HUES6 (cell line): ENCODE measurements around the gene SAMD14.

Experiments used
- H3K27ac ChIP-seq: 2 replicates; pipeline ENCODE4 v1.7.0; 2013; ENCODE audit warnings: low read depth, mild to moderate bottlenecking, low read length, inconsistent platforms
- H3K27me3 ChIP-seq: 2 replicates; pipeline ENCODE4 v1.6.1; 2013; ENCODE audit warnings: low read length; ENCODE audit not compliant: control insufficient read depth, insufficient read depth
- H3K36me3 ChIP-seq: 2 replicates; pipeline ENCODE4 v1.6.1; 2013; ENCODE audit warnings: low read length; ENCODE audit not compliant: control insufficient read depth, insufficient read depth
- H3K4me1 ChIP-seq: 2 replicates; pipeline ENCODE4 v1.6.1; 2013; ENCODE audit warnings: low read length; ENCODE audit not compliant: control insufficient read depth, insufficient read depth
- H3K4me3 ChIP-seq: 2 replicates; pipeline ENCODE4 v1.5.1; 2013; ENCODE audit warnings: low read depth, low read length
- H3K9ac ChIP-seq: one replicate; pipeline ENCODE4 v1.6.1; 2013; ENCODE audit warnings: mild to moderate bottlenecking, low read length
- H3K9me3 ChIP-seq: 2 replicates; pipeline ENCODE4 v1.6.1; 2013; ENCODE audit warnings: low read depth, low read length; ENCODE audit not compliant: control insufficient read depth, insufficient read depth

Gene SAMD14

GRCh38 chr17:50171371-50172071 lies 41.6 kb upstream of the SAMD14 start:
- no peaks in the 10 kb centered on the region for H3K9me3 ChIP-seq

GRCh38 chr17:50170662-50171370 lies 40.9 kb upstream of the SAMD14 start:
- no peaks in the 10 kb centered on the region for H3K9me3 ChIP-seq
- H3K4me1 ChIP-seq: peaks cover 32% of the 10 kb centered on the region
- no peaks in the 10 kb centered on the region for H3K27me3 ChIP-seq
- H3K4me3 ChIP-seq: no peak overlapping the region
- H3K9ac ChIP-seq: no peak overlapping the region
- H3K27ac ChIP-seq: no peak overlapping the region
- H3K36me3 ChIP-seq: no peaks in the 10 kb centered on the region

More at GRCh38 chr17:50171371-50172071, 41.6 kb upstream of the SAMD14 start:
- Histone ChIP-seq H3K27me3 (no peaks in the 10 kb centered on the region), H3K36me3 (no peaks in the 10 kb centered on the region), H3K4me1 (peaks cover 26% of the 10 kb centered on the region), H3K9ac (no peak overlapping the region), H3K27ac (no peak overlapping the region), H3K4me3 (no peak overlapping the region)

GRCh38 chr17:50169881-50170459 lies 40.0 kb upstream of the SAMD14 start:
- peaks cover 35% of the 10 kb centered on the region for H3K4me1 ChIP-seq
- no peaks in the 10 kb centered on the region for H3K9me3 ChIP-seq
- H3K36me3 ChIP-seq: no peaks in the 10 kb centered on the region
- H3K9ac ChIP-seq: no peak overlapping the region
- H3K27ac ChIP-seq: no peak overlapping the region
- H3K4me3 ChIP-seq: no peak overlapping the region
- no peaks in the 10 kb centered on the region for H3K27me3 ChIP-seq

- no peaks in the 10 kb centered on the region for H3K36me3 ChIP-seq
- no peaks in the 10 kb centered on the region for H3K27me3 ChIP-seq
- H3K4me3 ChIP-seq: no peak overlapping the region
- H3K4me1 ChIP-seq: peaks cover 35% of the 10 kb centered on the region
- H3K27ac ChIP-seq: no peak overlapping the region
- no peaks in the 10 kb centered on the region for H3K9me3 ChIP-seq
- no peak overlapping the region for H3K9ac ChIP-seq
These were observed 39.3 kb upstream of the SAMD14 start for GRCh38 chr17:50169121-50169764.

GRCh38 chr17:50168319-50168718 lies 38.4 kb upstream of the SAMD14 start:
- no peak overlapping the region for H3K4me3 ChIP-seq
- no peak overlapping the region for H3K27ac ChIP-seq
- no peak overlapping the region for H3K9ac ChIP-seq
- no peaks in the 10 kb centered on the region for H3K9me3 ChIP-seq
- no peaks in the 10 kb centered on the region for H3K36me3 ChIP-seq
- no peaks in the 10 kb centered on the region for H3K27me3 ChIP-seq
- peaks cover 33% of the 10 kb centered on the region for H3K4me1 ChIP-seq

- no peak overlapping the region for H3K27ac ChIP-seq
These were observed 37.4 kb upstream of the SAMD14 start for GRCh38 chr17:50167371-50167770.

GRCh38 chr17:50166518-50167181 lies 36.7 kb upstream of the SAMD14 start:
- Histone ChIP-seq H3K27me3 (no peaks in the 10 kb centered on the region; the same call in 1 of the 2 replicates), H3K9me3 (no peaks in the 10 kb centered on the region), H3K9ac (no peak overlapping the region), H3K36me3 (no peaks in the 10 kb centered on the region), H3K4me3 (no peak overlapping the region), H3K4me1 (peaks cover 34% of the 10 kb centered on the region), H3K27ac (no peak overlapping the region)

More at GRCh38 chr17:50167371-50167770, 37.4 kb upstream of the SAMD14 start:
- H3K4me3 ChIP-seq: no peak overlapping the region
- peaks cover 30% of the 10 kb centered on the region for H3K4me1 ChIP-seq
- H3K36me3 ChIP-seq: no peaks in the 10 kb centered on the region
- no peak overlapping the region for H3K9ac ChIP-seq
- no peaks in the 10 kb centered on the region for H3K9me3 ChIP-seq
- H3K27me3 ChIP-seq: no peaks in the 10 kb centered on the region; the same call in 1 of the 2 replicates

- no peaks in the 10 kb centered on the region for H3K9me3 ChIP-seq
- H3K36me3 ChIP-seq: no peaks in the 10 kb centered on the region
- H3K27ac ChIP-seq: no peak within 1 kb of the TSS
- peaks cover under 1% of the 10 kb centered on the region; the same call in 1 of the 2 replicates for H3K27me3 ChIP-seq
- peaks cover 35% of the 10 kb centered on the region for H3K4me1 ChIP-seq
- no peak within 1 kb of the TSS for H3K4me3 ChIP-seq
- H3K9ac ChIP-seq: no peak within 1 kb of the TSS
These were observed 36.0 kb upstream of the SAMD14 start, which contains the start of gene SGCA for GRCh38 chr17:50165867-50166517. TSS of gene SGCA (plus strand) at chr17:50166005. CDS start at chr17:50166041, 36 bp downstream.

GRCh38 chr17:50165466-50165865 lies 35.5 kb upstream of the SAMD14 start:
- Histone ChIP-seq H3K27me3 (peaks cover 5% of the 10 kb centered on the region; the same call in 1 of the 2 replicates), H3K36me3 (no peaks in the 10 kb centered on the region), H3K9me3 (no peaks in the 10 kb centered on the region)

GRCh38 chr17:50165066-50165465 lies 35.1 kb upstream of the SAMD14 start:
- H3K36me3 ChIP-seq: no peaks in the 10 kb centered on the region
- peaks cover 5% of the 10 kb centered on the region; the same call in 1 of the 2 replicates for H3K27me3 ChIP-seq
- no peak overlapping the region for H3K9ac ChIP-seq
- H3K4me1 ChIP-seq: peaks cover 40% of the 10 kb centered on the region
- no peak overlapping the region for H3K4me3 ChIP-seq
- no peaks in the 10 kb centered on the region for H3K9me3 ChIP-seq
- no peak overlapping the region for H3K27ac ChIP-seq

More at GRCh38 chr17:50165466-50165865, 35.5 kb upstream of the SAMD14 start:
- Histone ChIP-seq H3K4me1 (peaks cover 40% of the 10 kb centered on the region), H3K9ac (no peak overlapping the region), H3K27ac (no peak overlapping the region), H3K4me3 (no peak overlapping the region)
